HCT116 (cell line): ENCODE data around the gene TMEM86B. TPM values are rescaled to one million over a fixed set of nuclear protein-coding genes. Genes with fewer than 3 reads are reported as not detected.

ENCODE experiments used
- ATAC-seq: fragments of 200-7000 bp; cut with Tn5 transposase; 2 replicates; pipeline ENCODE4 v1.9.1; 2020; ENCODE audit warnings: mild to moderate bottlenecking, moderate library complexity
- BruUV-seq: library from RNA; stranded (reverse); fragments of 400-500 nt; replicated peaks from 2 replicates; lab custom pipeline; 2021; lab: Mats Ljungman, UMichigan
- CTCF ChIA-PET: fragments of 300-600 bp; sonication (Branson Sonifier 250); formaldehyde crosslinking; loops from one replicate; lab custom pipeline; 2021; ENCODE audit warnings: antibody characterized with exemption; lab: Charles Lee
- POLR2A ChIA-PET: fragments of 300-600, 350-600 bp; sonication (Branson Sonifier 250); formaldehyde crosslinking; loops from one replicate; lab custom pipeline; 2021; ENCODE audit warnings: antibody characterized with exemption; lab: Charles Lee
- RAD21 ChIA-PET, 2 experiments: fragments of 300-600 bp; sonication (Branson Sonifier 250); formaldehyde crosslinking; loops; one replicate each; lab custom pipeline; 2023; ENCODE audit warnings: low total read pairs in 2 of 2; ENCODE audit not compliant: uncharacterized antibody in 2 of 2, unreplicated experiment in 2 of 2, low non-redundant PET in 1 of 2; lab: Charles Lee
- DNase-seq: peaks from one replicate; pipeline ENCODE4 v3.0.0-alpha.2; 2010; ENCODE audit warnings: low read depth, low spot score
- H2AFZ ChIP-seq: fragments of 200-600 bp; shearing (Covaris generic), sonication (generic); 2 replicates; pipeline ENCODE4 v1.6.1; 2017; ENCODE audit warnings: low read depth, mixed run types, mixed read lengths, antibody characterized with exemption, low read length; ENCODE audit not compliant: poor library complexity, severe bottlenecking
- H3K27ac ChIP-seq: 2 replicates; pipeline ENCODE4 v1.5.1; 2012; ENCODE audit warnings: low read depth, low read length
- H3K27me3 ChIP-seq: fragments of 200-600 bp; sonication (generic); 2 replicates; pipeline ENCODE4 v1.6.1; 2016; ENCODE audit warnings: mixed run types, low read length, mixed read lengths; ENCODE audit not compliant: insufficient read depth
- H3K36me3 ChIP-seq, 2 experiments: fragments of 200-500 bp in 1 of 2; fragments of 200-600 bp in 1 of 2; sonication (Bioruptor generic) in 1 of 2; sonication (generic) in 1 of 2; 2 replicates each; pipeline versions ENCODE4 v1.5.1 to v1.6.1; 2014 to 2016; ENCODE audit warnings: low read length in 2 of 2, inconsistent platforms in 1 of 2, mixed read lengths in 1 of 2, mixed run types in 1 of 2; ENCODE audit not compliant: insufficient read depth in 2 of 2, control insufficient read depth in 1 of 2
- H3K4me1 ChIP-seq, 2 experiments: fragments of 200-600 bp in 1 of 2; sonication (generic) in 1 of 2; 2 replicates each; pipeline versions ENCODE4 v1.5.1 to v1.6.1; 2012 to 2017; ENCODE audit warnings: low read length in 2 of 2, inconsistent platforms in 1 of 2, mild to moderate bottlenecking in 1 of 2, mixed read lengths in 1 of 2, mixed run types in 1 of 2, moderate library complexity in 1 of 2; ENCODE audit not compliant: insufficient read depth in 2 of 2, control insufficient read depth in 1 of 2
- H3K4me2 ChIP-seq: fragments of 200-600 bp; sonication (generic); 2 replicates; pipeline ENCODE4 v1.6.1; 2017; ENCODE audit warnings: mixed run types, low read length, mixed read lengths
- H3K4me3 ChIP-seq, 2 experiments: fragments of 200-600 bp in 1 of 2; sonication (generic) in 1 of 2; replicated peaks in 1 of 2; 2 replicates each; pipeline ENCODE4 v1.5.1; 2011 to 2016; ENCODE audit warnings: low read length in 2 of 2, control low read depth in 1 of 2, low read depth in 1 of 2, mild to moderate bottlenecking in 1 of 2, mixed read lengths in 1 of 2, mixed run types in 1 of 2
- H3K79me2 ChIP-seq: fragments of 200-600 bp; sonication (generic); 2 replicates; pipeline ENCODE4 v1.6.1; 2017; ENCODE audit warnings: mild to moderate bottlenecking, mixed run types, low read length, moderate library complexity, mixed read lengths; ENCODE audit not compliant: insufficient read depth
- H3K9ac ChIP-seq: fragments of 200-600 bp; sonication (generic); 2 replicates; pipeline ENCODE4 v1.6.1; 2016; ENCODE audit warnings: low read length, mixed read lengths
- H3K9me2 ChIP-seq: fragments of 200-600 bp; sonication (generic), shearing (Covaris generic); 2 replicates; pipeline ENCODE4 v1.6.1; 2017; ENCODE audit warnings: mixed run types, mild to moderate bottlenecking, moderate library complexity; ENCODE audit not compliant: insufficient read depth
- H3K9me3 ChIP-seq, 2 experiments: fragments of 200-500 bp in 1 of 2; fragments of 200-600 bp in 1 of 2; sonication (Bioruptor generic) in 1 of 2; sonication (generic) in 1 of 2; 2 replicates each; pipeline ENCODE4 v1.6.1; 2014 to 2017; ENCODE audit warnings: low read length in 2 of 2, mixed read lengths in 2 of 2, inconsistent platforms in 1 of 2, low read depth in 1 of 2, mild to moderate bottlenecking in 1 of 2, mixed run types in 1 of 2, moderate library complexity in 1 of 2; ENCODE audit not compliant: control insufficient read depth in 1 of 2, insufficient read depth in 1 of 2
- H4K20me1 ChIP-seq: fragments of 200-600 bp; sonication (generic), shearing (Covaris generic); 2 replicates; pipeline ENCODE4 v1.6.1; 2017; ENCODE audit warnings: mixed run types, mild to moderate bottlenecking, moderate library complexity; ENCODE audit not compliant: insufficient read depth
- CBX3 ChIP-seq: IDR thresholded peaks from 2 replicates; pipeline ENCODE4 v1.6.1; 2012; ENCODE audit warnings: low read depth
- CEBPB ChIP-seq: IDR thresholded peaks from 2 replicates; pipeline ENCODE4 v1.6.1; 2012; ENCODE audit warnings: low read depth
- EGR1 ChIP-seq: IDR thresholded peaks from 2 replicates; pipeline ENCODE4 v1.6.1; 2012; ENCODE audit warnings: low read depth
- ELF1 ChIP-seq: IDR thresholded peaks from 2 replicates; pipeline ENCODE4 v1.6.1; 2012; ENCODE audit warnings: low read depth, borderline replicate concordance
- EZH2 ChIP-seq: fragments of 200-600 bp; sonication (generic); IDR thresholded peaks from 2 replicates; pipeline ENCODE4 v1.6.1; 2017; ENCODE audit warnings: antibody characterized with exemption, mixed run types
- EZH2phosphoT487 ChIP-seq: fragments of 200-600 bp; IDR thresholded peaks from 2 replicates; pipeline ENCODE4 v1.6.1; 2018; ENCODE audit warnings: antibody characterized with exemption, borderline replicate concordance
- FOSL1 ChIP-seq: IDR thresholded peaks from 2 replicates; pipeline ENCODE4 v1.6.1; 2012; ENCODE audit warnings: low read depth
- JUND ChIP-seq: IDR thresholded peaks from 2 replicates; pipeline ENCODE4 v1.6.1; 2012
- POLR2A ChIP-seq: IDR thresholded peaks from 2 replicates; pipeline ENCODE4 v1.7.0; 2011; ENCODE audit warnings: borderline replicate concordance; ENCODE audit not compliant: insufficient read depth, insufficient read length; ENCODE audit errors: extremely low read depth
- POLR2AphosphoS5 ChIP-seq: IDR thresholded peaks from 2 replicates; pipeline ENCODE4 v1.6.1; 2011; ENCODE audit warnings: mild to moderate bottlenecking, low read depth, low read length, moderate library complexity
- SP1 ChIP-seq: IDR thresholded peaks from 2 replicates; pipeline ENCODE4 v1.6.1; 2012; ENCODE audit warnings: low read depth
- SRF ChIP-seq: IDR thresholded peaks from 2 replicates; pipeline ENCODE4 v1.6.1; 2012; ENCODE audit warnings: low read depth
- TCF7L2 ChIP-seq: IDR thresholded peaks from 2 replicates; pipeline ENCODE4 v1.7.0; 2011; ENCODE audit warnings: borderline replicate concordance, inconsistent platforms; ENCODE audit not compliant: insufficient read depth, insufficient read length; ENCODE audit errors: extremely low read depth
- YY1 ChIP-seq: IDR thresholded peaks from 2 replicates; pipeline ENCODE4 v1.6.1; 2011; ENCODE audit warnings: low read length, low read depth, moderate library complexity, mild to moderate bottlenecking; ENCODE audit not compliant: insufficient replicate concordance; ENCODE audit errors: extremely low read depth
- ZFX ChIP-seq: fragments of 450-650 bp; IDR thresholded peaks from 2 replicates; pipeline ENCODE4 v1.6.1; 2017
- ZNF274 ChIP-seq: fragments of 200-500 bp; sonication (Bioruptor generic); IDR thresholded peaks from 2 replicates; pipeline ENCODE4 v1.6.1; 2014; ENCODE audit warnings: mild to moderate bottlenecking, low read depth, low read length, inconsistent platforms
- intact Hi-C: fragments of 100-400 bp; cut with micrococcal nuclease; formaldehyde crosslinking; loops from 2 replicates; pipeline ENCODE4 v1.10.0; 2022
- total RNA-seq: library from RNA; stranded (reverse); gene quantifications from one replicate; pipeline ENCODE4 v1.2.1, GENCODE V29; 2021; ENCODE audit not compliant: unreplicated experiment
- TF ChIP-seq, protein P1 (sequence below): IDR thresholded peaks from 2 replicates; pipeline ENCODE4 v1.6.1; 2012; ENCODE audit warnings: low read depth
- TF ChIP-seq, protein P2 (sequence below): IDR thresholded peaks from 2 replicates; pipeline ENCODE4 v1.6.1; 2012
- TF ChIP-seq, protein P3 (sequence below), 3 experiments: fragments of 200-600 bp in 1 of 3; sonication (generic) in 1 of 3; IDR thresholded peaks in 2 of 3; conservative IDR thresholded peaks in 1 of 3; 2 replicates each; pipeline ENCODE4 v1.5.1; 2012 to 2017; ENCODE audit warnings: low read depth in 2 of 3, low read length in 2 of 3, antibody characterized with exemption in 1 of 3, borderline replicate concordance in 1 of 3, control low read depth in 1 of 3, mild to moderate bottlenecking in 1 of 3, mixed read lengths in 1 of 3, mixed run types in 1 of 3, moderate library complexity in 1 of 3; ENCODE audit not compliant: insufficient read depth in 1 of 3

TMEM86B gene
- total RNA-seq, 1 experiment from 2014 or later = 10.6 TPM

DNA sequence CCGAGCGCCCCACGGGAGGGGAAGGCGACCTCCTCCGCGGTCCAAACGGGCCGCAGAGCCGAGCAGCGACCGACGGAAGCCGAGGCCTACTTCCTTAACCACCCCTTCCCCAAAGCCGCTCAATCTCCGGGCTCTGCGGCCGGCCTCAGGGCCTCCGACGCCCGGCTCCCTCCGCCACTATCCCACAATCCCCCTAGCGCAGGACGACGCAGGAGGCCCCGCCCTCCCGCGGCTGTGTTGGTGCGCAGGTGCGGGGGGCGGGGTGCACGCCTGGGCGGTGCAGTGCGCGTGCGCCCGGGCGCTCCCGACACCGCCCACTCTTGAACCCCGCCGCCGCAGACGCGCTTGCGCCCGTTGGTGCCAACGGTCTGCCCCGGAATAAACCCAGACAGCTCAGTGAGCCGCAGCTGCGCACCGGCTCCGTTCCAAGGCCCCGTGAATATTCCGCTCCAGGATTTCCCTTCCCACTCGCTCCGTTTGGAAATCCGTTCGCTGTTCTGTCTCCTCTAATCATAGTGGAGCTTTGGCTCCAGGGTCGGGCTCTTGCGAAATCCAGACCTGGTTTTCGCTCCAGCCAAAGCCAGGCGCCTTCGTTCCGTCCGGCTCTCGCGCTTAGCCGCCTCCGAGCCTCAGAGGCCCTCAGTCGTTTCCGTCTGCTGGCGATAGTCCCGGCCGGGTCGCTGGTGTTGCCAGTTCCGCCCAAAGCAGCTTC, 30.4 kb upstream of the TMEM86B start, which contains the start of gene PPP6R1 (continued):
- TF ChIP-seq YY1 = peak; percentile 75
- no peak for TF ChIP-seq ZNF274
- no peak; the same call in 1 of the 2 replicates for TF ChIP-seq ELF1
- peak; percentile 82 for TF ChIP-seq POLR2A
- peak; percentile 94 for TF ChIP-seq POLR2AphosphoS5
- TF ChIP-seq CEBPB = peak; percentile 80; the same call in 1 of the 2 replicates

DNA sequence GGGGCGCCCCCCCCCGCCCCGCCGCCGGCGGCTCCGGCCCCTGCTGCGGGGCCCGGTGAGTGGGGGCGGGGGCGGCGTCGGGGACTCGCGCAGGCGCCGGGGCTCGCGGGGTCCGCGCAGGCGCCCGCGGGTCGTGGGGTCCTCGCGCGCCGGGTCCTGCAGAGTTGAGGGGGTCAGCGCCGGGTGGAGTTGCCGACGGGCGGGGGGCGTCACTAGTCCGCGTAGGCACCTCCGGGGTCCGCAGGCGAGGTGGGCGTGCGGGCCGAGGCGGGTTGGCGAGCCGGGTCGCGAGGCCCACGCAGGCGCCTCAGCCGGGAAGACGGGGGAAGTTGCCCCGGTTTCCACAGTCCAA, 29.9 kb upstream of the TMEM86B start:
- H3K4me3 ChIP-seq = peak overlapping the region; percentile 89 to 96
- peaks cover 20 to 41% of the 10 kb centered on the region in 2 experiments for H3K4me1 ChIP-seq
- DNase-seq (no peak), ATAC-seq (peak; percentile 22)
- ChIA-PET CTCF (interaction anchor here (1.9 kb wide), 1 partner anchor 160 kb away, joined by 8 read pairs; no protein-coding TSS in a partner anchor), POLR2A (interaction anchor here (1.0 to 2.5 kb wide), 10 partner anchors 10 to 126 kb away, joined by 4 to 45 read pairs (median 6); partner anchors contain the start of genes HSPBP1, KMT5C, PTPRH and TMEM238), RAD21 (interaction anchor here in 1 of 2 experiments (1.1 to 1.4 kb wide), 2 partner anchors 42 to 126 kb away, joined by 4 to 8 read pairs; partner anchors contain the start of gene TMEM238)
- no peaks in the 10 kb centered on the region for H3K9me2 ChIP-seq
- H2AFZ ChIP-seq = no peak overlapping the region
- peak overlapping the region; percentile 79 for H3K27ac ChIP-seq
- peaks cover 0 to 13% of the 10 kb centered on the region in 2 experiments; a peak in 3 of 4 replicates for H3K36me3 ChIP-seq
- peak overlapping the region; percentile 98 for H3K4me2 ChIP-seq
- peaks cover 53% of the 10 kb centered on the region for H3K79me2 ChIP-seq
- BruUV-seq = no TSS peak
- H4K20me1 ChIP-seq = no peaks in the 10 kb centered on the region
- H3K9me3 ChIP-seq = no peaks in the 10 kb centered on the region
- H3K27me3 ChIP-seq = no peaks in the 10 kb centered on the region
- intact Hi-C loops = loop anchor here (5.0 kb wide), 1 partner anchor 91 kb away; the partner anchor contains the start of gene DNAAF3
- H3K9ac ChIP-seq = peak overlapping the region; percentile 96
- TF ChIP-seq CBX3 = no peak
- TF ChIP-seq SRF = no peak
- no peak for TF ChIP-seq FOSL1
- no peak for TF ChIP-seq EZH2phosphoT487
- TF ChIP-seq, protein P1, sequence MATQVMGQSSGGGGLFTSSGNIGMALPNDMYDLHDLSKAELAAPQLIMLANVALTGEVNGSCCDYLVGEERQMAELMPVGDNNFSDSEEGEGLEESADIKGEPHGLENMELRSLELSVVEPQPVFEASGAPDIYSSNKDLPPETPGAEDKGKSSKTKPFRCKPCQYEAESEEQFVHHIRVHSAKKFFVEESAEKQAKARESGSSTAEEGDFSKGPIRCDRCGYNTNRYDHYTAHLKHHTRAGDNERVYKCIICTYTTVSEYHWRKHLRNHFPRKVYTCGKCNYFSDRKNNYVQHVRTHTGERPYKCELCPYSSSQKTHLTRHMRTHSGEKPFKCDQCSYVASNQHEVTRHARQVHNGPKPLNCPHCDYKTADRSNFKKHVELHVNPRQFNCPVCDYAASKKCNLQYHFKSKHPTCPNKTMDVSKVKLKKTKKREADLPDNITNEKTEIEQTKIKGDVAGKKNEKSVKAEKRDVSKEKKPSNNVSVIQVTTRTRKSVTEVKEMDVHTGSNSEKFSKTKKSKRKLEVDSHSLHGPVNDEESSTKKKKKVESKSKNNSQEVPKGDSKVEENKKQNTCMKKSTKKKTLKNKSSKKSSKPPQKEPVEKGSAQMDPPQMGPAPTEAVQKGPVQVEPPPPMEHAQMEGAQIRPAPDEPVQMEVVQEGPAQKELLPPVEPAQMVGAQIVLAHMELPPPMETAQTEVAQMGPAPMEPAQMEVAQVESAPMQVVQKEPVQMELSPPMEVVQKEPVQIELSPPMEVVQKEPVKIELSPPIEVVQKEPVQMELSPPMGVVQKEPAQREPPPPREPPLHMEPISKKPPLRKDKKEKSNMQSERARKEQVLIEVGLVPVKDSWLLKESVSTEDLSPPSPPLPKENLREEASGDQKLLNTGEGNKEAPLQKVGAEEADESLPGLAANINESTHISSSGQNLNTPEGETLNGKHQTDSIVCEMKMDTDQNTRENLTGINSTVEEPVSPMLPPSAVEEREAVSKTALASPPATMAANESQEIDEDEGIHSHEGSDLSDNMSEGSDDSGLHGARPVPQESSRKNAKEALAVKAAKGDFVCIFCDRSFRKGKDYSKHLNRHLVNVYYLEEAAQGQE = no peak
- TF ChIP-seq, protein P2, sequence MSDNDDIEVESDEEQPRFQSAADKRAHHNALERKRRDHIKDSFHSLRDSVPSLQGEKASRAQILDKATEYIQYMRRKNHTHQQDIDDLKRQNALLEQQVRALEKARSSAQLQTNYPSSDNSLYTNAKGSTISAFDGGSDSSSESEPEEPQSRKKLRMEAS = no peak
- TF ChIP-seq YY1 = no peak
- TF ChIP-seq ZNF274 = no peak
- TF ChIP-seq EZH2 = no peak
- TF ChIP-seq CEBPB = no peak
- no peak for TF ChIP-seq TCF7L2
- TF ChIP-seq EGR1 = no peak
- no peak for TF ChIP-seq SP1
- TF ChIP-seq POLR2A = no peak
- no peak for TF ChIP-seq ZFX
- TF ChIP-seq, protein P3, sequence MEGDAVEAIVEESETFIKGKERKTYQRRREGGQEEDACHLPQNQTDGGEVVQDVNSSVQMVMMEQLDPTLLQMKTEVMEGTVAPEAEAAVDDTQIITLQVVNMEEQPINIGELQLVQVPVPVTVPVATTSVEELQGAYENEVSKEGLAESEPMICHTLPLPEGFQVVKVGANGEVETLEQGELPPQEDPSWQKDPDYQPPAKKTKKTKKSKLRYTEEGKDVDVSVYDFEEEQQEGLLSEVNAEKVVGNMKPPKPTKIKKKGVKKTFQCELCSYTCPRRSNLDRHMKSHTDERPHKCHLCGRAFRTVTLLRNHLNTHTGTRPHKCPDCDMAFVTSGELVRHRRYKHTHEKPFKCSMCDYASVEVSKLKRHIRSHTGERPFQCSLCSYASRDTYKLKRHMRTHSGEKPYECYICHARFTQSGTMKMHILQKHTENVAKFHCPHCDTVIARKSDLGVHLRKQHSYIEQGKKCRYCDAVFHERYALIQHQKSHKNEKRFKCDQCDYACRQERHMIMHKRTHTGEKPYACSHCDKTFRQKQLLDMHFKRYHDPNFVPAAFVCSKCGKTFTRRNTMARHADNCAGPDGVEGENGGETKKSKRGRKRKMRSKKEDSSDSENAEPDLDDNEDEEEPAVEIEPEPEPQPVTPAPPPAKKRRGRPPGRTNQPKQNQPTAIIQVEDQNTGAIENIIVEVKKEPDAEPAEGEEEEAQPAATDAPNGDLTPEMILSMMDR (IDR thresholded peaks at IDR 0.05 in 2 of 3, conservative IDR thresholded peaks at IDR 0.05 in 1 of 3; ENCODE audit: borderline replicate concordance in 1 of 3, insufficient read depth in 1 of 3, low read depth in 2 of 3, low read length in 2 of 3) = no peak
- no peak for TF ChIP-seq JUND
- TF ChIP-seq POLR2AphosphoS5 = no peak
- no peak for TF ChIP-seq ELF1
- TF ChIP-seq, all 23 proteins: peak for 0
